Islet of Langerhans (tissue), 1 donor: ENCODE data around the gene MEG3.

ENCODE experiments used
- FAIRE-seq: peaks from one replicate; lab custom pipeline; 2011; peaks lifted over from hg19 to GRCh38; lab: Jason Lieb, UNC

MEG3 gene

GRCh38 chr14:100882026-100882967 is 56.4 kb downstream of the MEG3 start:
- FAIRE-seq = no peak

DNA sequence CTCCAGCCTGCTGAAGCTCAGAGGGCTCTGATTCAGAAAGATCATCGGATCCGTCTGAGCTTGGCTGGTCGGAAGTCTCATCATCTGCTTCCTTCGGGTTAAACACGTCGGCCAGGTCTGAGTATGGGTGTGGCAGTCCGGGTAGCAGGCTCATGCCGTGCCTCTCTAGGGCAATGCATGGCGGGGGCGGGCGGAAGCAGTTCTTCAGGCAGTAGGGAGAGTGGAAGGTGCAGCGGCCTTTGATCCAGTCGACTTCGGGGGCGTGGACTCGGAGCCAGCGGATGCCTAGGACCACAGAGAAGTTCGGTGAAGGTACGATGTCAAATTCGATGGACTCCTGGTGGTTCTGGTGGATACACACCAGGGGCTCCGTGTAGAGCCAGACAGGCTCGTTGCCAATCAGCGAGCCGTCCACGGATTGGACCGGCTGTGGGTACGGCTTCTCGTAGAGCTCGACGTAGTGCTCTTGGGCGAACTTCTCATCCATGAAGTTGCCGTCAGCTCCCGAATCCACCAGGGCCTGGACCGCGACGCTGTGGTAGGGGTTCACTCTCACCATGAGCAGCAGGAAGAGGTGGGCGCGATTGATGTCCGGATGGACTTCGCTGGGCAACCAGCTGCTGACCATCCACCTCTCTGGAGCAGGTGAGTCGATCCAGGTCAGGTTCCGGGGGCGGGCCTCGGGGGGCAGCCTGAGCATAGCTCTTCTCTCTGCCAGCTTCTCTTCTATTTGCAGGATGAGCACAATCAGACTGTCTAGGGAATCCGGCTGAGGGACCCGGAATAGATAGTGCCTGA is 57.3 kb downstream of the MEG3 start:
- no peak for FAIRE-seq

GRCh38 chr14:100883789-100884101 is 57.8 kb downstream of the MEG3 start:
- FAIRE-seq = no peak

- no peak for FAIRE-seq
These were observed 58.5 kb downstream of the MEG3 start for GRCh38 chr14:100884456-100884855.

GRCh38 chr14:100885196-100885595 is 59.3 kb downstream of the MEG3 start:
- no peak for FAIRE-seq

- FAIRE-seq = no peak
These were observed 59.7 kb downstream of the MEG3 start for GRCh38 chr14:100885617-100886016.

DNA sequence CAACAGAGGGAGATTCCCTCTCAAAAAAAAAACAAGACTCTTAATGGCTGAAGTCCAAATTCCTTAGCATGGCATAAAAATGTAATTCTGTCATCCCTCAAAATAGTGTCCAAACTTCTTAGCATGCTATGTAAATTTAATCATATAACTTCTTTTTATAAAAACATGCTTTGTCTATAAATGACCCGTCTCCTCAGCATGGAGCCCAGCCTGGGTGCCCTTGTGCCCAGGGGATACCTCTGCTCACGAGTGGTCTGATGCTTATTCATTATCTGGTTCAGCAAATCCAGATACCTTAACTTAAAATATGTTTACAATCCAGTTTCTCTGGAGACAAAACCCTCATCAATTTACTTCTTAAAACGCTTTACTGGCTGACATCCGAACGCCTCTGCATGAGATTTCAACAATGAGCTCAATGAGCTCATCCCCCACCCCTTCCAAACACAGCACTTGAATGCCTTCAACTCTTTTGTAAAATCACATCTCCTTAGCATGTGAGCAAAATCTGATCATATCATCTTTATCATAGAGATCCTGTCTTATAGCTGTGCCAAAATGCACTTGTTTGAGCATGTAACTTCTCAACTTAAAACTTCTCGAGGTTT is 61.9 kb downstream of the MEG3 start:
- FAIRE-seq = no peak

GRCh38 chr14:100888789-100889315 is 62.9 kb downstream of the MEG3 start:
- peak; percentile 41 for FAIRE-seq

- FAIRE-seq = no peak
These were observed 63.7 kb downstream of the MEG3 start for GRCh38 chr14:100889641-100890040.

GRCh38 chr14:100890061-100890850 is 64.3 kb downstream of the MEG3 start:
- no peak for FAIRE-seq

GRCh38 chr14:100891051-100891450 is 65.1 kb downstream of the MEG3 start:
- no peak for FAIRE-seq

- FAIRE-seq = no peak
These were observed 65.9 kb downstream of the MEG3 start for GRCh38 chr14:100891501-100892445.

GRCh38 chr14:100892496-100893227 is 66.7 kb downstream of the MEG3 start:
- FAIRE-seq = no peak

- FAIRE-seq = no peak
These were observed 67.3 kb downstream of the MEG3 start for GRCh38 chr14:100893228-100893601.

- no peak for FAIRE-seq
These were observed 67.8 kb downstream of the MEG3 start for GRCh38 chr14:100893760-100894159.

GRCh38 chr14:100894416-100894815 is 68.5 kb downstream of the MEG3 start:
- FAIRE-seq = no peak

- FAIRE-seq = no peak
These were observed 69.5 kb downstream of the MEG3 start for GRCh38 chr14:100895411-100895810.

DNA sequence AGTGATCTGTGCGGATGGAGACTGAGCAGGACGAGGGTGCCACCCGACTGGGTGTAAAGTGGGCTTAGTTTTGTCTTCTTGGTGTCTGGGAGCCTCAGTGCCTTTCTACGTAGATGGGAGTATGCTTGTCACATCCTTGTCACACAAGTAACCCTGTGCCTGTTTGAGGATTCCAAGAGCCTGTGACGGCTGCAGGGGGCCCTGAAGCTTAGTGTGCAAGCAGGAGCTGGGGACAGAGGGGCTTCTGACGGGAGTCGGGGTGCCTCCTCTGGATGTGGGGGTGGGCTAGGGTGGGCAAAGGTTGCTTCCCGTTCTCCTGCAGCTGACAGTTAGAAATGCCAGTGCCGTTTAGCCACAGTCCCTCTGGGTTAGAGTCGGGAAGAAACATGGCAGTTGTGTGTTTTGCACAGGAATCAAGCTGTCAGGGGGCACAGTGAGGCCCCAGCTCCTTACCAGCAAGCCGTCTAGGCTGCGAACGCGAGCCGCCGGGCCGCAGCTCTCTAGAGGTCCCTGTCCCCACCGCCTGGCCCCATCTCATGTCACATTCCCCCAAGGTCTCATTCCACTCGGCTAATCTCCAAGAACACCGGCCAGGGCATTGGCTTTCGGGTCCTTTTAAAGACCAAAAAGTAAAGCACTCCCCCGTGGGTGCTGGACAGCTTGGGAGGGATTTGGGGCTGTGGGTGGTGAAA is 70.6 kb downstream of the MEG3 start:
- no peak for FAIRE-seq

GRCh38 chr14:100898465-100898864 is 72.5 kb downstream of the MEG3 start:
- no peak for FAIRE-seq
